GM21390 (cell line): ENCODE measurements around the gene SP6.

Source experiments
- ATAC-seq: cut with Tn5 transposase; IDR thresholded peaks from one replicate; pipeline ENCODE4 v1.9.1; 2021; ENCODE audit not compliant: unreplicated experiment

The SP6 gene

DNA sequence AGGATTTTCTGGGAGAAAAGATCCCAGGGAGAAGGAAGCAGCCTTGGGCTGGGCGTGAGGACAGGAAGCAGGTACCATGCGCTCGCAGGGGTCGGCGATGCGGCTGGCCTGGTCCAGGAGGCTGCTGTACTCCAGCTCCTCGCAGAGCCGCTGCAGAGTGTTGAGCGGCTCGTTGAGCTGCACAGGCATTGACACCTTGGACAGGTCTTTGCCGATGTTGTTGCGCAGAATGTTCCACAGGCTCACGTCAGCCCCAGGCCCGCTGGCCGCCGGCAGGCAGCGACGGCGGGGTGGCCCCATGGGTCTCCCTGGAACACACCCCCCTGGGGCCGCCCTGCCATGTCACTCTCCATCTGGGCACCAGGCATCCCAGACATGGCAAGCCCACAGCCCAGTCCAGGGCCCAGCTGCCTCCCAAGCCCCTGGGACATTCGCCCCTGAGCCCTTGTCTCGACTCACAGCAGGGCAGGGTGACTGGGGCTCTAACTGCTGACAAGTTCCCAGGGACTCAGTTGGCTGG, 37.4 kb downstream of the SP6 start:
- ATAC-seq: no peak

DNA sequence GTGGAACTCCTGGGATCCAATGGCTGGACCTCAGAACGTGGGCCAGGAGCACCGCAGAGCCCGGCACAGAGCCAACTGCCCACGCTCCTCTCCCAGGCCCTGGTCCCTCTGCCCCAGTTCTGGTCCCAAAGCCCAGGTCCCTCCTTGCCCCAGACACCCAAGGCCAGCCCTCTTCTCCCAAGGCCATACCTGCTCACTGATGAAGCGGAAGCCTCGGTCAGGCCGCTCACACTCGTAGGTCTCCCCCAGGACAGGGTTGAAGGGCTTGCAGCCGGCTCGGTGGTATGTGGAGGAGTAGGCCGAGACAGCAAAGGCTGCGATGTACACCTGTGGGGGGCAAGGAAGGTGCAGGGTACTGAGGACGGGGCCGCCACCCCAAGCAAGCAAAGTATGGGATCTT, 37.9 kb downstream of the SP6 start:
- ATAC-seq: no peak

DNA sequence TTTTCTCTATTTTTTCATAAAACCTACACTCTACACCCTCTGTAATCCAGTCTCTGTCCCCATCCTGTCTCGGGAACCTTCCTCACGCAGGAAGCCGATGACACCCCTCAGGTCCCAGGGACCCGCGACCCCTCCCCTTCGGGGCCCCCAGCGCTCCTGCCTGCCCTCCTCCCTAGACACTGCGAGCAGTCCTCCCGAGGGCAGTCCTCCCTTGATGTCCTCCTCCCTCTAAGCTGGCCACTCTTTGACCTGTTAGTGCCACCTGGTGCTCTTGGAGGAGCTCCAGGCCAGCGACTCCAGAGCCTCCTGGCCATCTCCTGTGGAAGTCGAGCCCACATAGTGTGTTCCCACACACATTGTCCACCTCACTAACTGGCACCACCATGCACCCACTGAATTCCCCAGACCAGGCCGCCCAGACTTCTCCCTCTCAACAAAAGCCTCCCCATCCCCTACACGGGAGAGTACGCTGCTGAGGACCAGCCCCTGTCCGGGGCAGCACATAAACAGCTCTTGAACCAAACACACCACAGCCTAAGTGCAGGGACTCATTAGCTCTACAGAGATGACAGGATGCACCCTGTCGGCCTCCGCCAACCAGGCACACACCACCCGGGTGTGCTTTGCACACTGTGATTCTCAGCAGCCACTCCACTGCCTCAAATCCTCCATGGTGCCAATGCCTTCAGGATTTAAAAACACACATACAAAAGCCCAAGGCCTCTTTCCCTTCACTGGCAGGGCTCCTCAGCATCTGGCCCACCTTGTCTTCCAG, 38.6 kb downstream of the SP6 start:
- no peak for ATAC-seq

DNA sequence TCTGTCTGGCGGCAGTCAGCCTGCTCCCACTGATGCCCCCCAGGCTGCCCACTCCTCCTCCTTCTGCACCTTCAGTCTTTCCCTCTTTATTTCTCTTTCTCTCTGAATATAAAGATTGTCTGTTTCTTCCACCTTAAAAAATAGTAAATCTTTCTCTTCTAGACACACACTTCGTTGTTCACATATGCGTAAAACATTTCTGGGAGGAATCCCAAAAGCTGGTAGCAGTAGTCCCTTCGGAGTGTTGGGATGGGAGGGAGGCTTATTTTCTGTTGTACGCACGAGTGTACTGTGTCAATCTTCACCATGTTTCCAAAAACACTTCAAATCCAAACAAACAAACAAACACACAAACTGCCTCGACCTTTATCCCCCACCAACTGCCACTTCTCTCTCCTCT, 39.3 kb downstream of the SP6 start:
- ATAC-seq: no peak

DNA sequence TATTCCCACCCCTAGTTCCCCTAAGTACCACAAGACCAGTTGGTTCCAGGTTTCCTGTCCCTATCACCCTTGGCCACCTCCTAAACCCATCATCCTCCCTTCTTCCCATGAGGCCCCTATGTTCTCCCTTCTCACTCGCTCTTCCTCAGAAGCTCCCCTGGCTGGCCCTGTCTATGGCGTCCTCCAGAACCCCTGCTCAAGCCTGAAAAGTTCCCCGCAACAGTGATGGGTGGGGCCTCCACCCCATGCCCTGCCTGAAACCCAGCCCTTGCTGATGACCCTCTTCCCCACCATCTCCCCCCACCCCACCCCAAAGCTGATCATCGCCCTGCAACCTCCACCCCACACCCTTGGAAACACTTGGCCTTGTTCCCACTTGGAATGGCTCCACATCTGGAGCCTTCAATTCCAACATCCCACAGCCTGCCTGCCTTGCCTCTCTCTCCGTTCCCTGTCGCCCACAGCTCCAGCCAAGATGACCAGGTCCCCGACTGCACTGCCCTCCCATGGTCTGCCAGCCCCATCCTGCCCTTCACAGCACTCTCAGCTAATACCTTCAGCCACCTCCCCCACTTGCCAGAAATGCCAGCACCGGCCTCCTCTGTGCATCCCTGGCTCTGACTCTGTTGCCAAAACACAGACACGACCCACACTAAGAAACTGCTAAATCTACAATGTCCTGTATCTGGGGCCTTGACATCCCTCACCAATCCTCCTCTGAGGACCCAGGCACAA, 39.9 kb downstream of the SP6 start:
- no peak for ATAC-seq

DNA sequence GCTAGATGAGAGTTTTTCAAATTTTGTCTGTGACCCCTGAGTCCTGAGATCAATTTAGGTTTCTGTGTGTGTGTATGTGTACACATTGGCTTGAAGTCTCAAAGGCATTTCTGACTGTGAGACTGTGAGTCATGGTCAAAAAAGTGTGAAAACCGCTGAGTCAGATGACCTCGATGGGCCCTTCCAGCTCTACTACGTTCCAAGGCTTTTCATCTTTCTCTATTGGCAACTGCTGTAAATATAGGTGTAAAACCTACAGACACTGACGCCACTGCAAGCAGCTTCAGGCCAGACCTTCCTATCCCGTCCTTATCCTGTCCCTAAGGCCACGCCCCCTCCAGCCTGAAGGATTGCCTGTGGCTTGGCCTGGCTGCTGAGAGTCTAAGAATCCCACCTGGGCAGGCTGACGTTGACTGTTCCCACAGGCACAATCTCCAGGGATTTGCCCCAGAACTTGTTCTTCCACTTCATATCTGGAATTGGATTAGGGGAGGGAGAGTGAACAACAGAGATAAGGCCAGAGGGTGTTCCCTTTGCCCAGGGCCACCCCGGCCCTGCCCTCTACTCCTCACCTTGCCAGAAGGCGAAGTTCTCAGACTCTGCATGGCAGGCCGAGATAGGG, 40.7 kb downstream of the SP6 start:
- ATAC-seq: no peak

DNA sequence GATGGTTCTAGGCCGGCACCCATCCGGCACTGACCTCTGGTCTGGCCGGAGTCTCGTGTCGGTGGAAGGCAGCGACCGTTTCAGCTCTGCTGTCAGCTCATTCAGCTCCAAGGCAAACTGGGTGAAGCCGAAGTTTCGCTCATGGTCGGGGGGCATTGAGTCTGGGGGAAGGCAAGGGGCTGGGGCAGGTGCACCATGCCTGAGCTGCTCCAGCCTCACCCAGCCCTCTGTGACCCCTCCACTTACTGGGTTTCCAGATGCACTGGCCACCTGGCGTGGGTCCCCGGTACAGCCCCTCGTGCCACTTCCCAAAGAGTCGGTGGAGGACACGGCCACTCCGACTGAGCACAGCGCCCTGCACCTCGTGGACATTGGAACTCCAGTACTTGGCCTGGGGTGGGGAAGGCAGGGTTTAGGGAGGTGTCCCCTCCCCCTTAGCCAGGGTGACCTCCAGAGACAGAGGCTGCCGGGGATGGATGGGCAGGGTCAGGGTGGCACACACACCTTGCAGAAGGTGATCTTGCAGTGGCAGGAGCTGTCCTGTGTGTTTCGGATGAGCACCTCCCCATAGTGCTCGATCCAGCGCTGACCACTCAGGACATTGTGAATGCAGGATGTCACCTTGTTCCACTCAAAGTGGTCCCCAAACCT, 42.0 kb downstream of the SP6 start:
- no peak for ATAC-seq

DNA sequence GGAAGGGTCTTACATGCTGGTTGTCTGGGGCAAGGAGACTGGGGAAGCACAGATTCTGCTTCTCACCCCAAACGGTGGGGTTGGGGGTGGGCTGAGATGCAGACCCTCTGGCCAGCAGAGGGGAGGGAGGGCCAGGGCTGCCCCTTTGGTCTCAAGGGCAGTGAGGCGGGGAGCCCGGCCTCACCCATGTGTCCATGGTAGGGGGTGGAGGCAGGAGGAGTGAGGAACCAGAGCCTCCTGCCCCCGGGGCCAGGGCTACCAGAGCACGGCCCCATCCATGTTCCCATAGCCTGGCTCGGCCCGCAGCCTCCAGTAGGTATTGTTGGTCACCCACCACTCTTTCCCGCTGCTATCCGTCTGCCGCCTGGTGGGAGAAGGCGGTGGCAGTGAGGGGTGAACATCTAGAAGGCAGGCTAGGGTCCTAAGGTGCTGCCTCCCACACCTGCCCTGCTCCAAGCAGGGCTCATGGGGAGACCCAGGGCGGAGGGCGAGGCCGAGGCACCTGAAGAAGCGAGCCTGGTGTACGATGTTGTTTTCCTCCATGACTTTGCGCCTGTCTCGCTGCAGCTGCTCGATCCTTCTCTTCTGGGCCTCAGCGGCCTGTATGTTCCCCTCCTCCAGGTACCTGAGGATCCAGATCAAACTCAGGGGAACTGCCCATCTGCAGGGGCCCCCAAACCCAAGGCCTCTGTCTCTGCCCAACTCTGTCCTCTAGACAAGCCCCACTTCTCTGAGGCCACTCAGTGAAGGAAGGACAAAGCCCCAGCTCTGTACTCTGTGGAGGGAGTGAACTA, 42.7 kb downstream of the SP6 start:
- no peak for ATAC-seq

DNA sequence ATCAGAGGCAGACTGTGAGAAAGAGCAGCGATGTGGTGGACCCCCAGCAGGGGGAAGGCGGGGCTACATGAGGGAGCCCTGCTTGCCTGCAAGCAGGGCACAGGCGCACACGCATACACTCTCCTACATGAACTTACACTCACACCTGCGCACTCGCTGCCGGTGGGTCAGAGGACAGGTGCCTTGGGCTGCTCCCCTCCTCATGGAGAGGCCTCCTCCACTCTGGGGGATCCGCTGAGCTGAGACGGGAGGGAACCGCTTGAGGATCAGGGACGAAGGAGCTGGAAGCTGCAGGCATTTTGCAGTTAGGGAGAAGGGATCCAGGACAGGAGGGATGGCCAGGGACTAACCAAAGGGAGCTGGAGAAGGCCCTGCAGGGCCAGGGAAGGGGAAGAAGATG, 43.5 kb downstream of the SP6 start:
- ATAC-seq: no peak

DNA sequence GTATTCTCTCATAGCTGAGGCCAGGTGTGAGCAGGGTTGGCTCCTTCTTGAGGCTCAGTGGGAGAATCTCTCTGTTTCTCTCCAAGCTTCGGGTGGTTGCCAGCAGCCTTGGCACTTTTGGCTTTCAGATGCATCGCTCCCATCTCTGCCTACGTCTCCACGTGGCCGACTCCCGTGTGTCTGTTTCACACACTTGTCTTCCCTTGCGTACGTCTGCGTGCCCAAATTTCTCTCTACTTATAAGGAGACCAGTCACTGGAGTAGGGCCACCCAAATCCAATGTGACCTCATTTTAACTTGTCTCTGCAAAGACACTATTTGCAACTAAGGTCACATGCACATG, 44.1 kb downstream of the SP6 start:
- no peak for ATAC-seq

DNA sequence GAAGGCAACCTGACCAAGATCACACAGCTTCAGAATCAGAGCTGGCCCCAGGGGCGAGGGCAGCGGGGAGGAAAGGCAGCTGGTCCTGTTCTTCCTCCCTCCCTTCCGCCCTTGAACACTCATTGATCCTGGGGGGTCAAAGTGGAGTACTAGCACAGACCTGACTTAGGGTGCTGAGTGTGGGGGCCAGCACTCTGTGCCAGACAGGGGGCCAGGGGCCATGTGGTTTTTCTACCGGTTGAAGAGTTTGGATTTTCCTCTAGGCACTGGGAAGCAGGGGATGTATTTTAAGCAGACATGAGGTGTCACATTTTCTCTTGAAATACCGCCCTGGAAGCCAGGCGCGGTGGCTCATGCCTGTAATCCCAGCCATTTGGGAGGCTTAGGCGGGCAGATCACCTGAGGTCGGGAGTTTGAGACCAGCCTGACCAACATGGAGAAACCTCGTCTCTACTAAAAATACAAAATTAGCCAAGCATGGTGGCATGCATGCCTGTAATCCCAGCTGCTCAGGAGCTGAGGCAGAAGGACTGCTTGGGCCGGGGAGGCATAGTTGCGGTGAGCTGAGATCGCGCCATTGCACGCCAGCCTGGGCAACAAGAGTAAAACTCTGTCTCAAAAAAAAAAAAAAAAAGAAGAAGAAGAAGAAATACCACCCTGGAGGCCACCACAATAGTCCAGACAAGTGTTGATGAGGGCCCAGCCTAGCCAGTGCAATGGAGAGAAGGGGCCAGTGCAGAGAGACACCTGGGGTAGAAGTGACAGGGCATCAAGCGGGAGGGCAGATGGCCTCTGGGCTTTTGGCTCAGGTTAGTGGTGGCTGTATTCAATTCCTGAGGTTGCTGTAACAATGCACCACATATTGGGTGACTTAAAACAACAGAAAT, 44.7 kb downstream of the SP6 start:
- no peak for ATAC-seq

DNA sequence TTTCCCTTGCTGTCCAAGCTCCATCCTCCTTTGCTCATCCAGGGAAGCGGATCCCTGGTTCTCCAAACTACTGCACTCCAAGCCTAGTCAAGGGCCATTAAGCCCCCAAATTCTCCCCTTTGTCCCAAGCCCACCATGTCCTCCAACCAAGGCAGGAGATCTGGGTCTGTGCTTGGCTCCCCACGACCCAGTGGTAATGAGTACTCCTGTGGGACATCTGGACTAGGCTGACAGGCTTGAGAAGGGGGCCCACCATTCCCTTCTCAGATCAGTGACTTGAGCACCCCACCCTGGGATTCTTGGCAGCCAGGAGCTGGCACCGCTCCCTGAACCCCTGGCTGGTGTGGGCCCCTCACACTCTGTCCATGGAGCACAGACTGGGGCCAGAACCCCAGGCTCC, 46.5 kb downstream of the SP6 start:
- ATAC-seq: no peak

DNA sequence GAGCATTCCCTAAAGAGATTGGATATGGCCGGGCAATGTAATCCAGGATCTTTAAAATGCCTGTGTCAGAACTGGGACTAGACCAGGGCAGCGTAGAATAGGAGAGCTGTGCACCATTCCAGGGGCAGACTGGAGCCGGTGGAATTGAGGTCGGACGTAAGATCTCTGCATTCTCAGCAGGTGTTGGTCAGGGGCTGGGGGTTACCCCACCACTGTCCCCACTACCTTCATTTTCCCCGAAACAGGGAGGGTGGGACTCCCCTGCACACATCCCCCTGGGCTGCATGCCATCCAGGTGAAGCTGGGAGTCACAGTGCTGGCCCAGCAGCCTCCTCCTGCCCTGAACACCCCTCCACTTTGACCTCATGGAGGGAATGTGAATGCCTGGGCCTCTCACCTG, 47.2 kb downstream of the SP6 start:
- no peak for ATAC-seq

DNA sequence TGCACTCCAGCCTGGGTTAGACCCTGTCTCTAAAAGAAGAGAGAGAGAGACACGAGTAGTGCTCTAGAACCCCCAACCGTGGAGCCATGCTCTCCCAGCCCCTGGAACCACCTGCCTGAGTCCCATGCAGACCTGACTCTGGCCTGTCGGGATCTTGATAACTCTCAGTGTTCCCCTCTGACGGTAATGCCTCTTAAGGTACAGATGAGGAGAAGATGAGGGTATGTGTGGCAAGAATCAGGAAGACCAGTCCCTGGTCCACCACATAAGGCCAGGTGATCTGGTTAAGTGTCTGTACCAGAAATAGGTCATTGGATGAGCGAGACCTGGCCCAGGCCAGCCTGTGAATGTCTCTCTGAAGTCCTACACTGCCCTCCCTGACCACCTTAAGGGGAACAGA, 47.8 kb downstream of the SP6 start:
- no peak for ATAC-seq

DNA sequence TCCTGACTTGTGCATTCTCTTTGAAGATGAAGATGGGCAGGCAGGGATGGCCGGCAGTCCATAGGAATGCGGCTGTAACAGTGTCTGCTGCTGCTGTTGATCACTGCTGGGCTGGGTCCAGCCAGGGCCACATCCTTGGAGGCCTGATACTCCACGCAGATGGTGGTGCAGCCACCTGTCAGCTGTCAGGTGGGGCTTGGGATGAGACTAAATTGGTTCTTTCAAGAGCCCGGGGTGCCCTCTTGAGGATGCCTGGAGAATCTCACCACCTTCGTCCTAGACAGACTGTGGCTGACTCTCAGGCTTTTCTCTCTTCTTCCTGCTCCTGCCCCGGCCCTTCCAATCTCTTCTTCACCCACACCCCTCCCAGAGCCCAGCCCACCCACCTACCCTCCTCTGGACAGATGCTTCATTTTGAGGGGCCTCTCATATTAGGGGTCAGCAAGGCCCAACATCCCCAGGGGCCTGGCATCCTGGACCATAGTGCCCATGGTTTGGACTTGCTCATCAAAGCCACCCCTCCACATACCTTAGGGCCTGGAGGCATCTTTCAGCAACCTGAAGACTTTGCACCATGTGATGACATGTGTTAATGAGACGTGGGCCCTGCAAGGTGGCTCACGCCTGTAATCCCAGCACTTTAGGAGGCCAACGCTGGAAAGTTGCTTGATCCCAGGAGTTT, 48.5 kb downstream of the SP6 start:
- no peak for ATAC-seq

DNA sequence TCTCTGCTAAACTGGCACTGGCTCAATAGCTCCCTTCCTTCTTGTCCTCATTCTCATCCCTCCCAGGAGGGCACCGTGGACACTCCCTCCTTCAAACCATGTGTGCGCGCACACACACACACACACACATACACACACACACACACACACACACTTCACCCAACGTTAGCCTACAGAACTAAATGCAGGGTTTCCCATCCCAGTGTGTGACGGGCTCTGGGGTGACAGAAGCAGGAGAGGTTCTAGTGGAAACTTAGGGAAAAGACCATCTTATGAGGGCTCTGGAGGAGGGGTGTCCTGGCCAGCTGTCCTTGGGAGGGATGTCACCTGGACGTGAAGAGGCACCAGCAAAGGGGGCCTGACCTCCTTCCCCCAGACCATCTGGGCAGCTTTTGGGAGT, 49.1 kb downstream of the SP6 start:
- ATAC-seq: no peak

DNA sequence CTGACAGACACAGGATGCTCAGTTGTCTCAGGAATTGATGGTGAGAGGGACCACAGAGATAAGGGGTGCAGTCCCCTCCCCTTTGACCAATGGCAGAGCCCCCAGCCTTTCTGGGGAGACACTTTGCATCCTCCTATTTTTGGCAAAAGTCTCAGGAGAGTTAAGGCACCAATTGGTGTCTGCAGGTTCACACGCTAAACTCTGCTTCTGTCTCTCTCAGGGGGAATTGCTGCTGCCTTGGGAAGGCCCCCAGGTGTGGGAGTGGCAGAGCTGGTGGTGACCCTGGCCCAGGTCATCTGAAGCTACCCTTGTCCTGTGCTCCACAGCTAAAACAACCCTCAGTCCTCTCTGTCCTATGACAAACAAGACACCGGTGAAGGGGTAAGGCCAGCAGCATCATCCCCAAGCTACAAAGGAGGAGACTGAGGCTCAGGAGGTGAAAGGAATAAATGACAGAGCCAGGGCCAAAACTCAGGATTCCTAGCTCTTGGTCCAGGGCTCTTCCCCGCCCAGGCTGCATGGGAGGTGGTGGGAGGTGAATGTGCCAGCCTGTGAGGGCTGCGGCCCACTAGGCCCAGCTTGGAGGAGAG, 49.7 kb downstream of the SP6 start:
- no peak for ATAC-seq

DNA sequence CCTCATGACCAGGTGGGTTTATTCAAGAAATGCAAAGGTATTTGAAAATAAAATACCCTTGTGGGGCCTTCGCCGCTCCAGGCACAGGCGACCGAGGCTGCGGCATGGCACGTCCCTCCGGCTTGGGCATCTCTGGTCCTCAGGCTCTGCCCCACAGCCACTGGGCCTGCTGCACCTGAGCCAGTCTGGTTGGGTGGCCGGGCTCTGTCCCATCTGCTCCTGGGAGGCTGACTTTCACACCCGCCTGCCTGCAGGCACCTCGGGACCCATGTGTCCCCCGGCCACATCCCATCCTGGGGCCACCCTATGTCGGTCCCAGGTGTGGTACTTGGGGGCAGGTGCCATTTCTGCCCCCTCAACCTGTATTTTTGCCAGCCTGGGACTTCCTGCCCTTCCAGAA, 50.3 kb downstream of the SP6 start:
- ATAC-seq: no peak

DNA sequence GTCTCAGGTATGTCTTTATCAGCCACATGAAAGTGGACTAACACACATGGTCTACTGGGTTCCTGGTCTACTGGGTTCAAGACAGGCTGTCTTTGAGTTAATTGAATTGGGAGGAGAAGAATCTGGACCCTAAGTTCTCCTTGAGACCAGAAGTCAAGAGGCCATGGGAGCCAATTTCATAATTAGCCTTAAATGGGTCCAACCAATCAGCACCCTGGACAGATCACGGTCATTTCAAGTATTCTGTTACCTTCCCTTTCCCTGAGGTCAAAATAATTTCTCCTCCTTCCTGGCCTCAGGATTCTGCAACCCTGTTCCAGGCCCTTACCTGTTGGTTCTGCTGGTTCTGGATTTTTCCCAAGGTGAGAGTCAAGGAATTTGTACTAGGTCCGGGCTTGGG, 53.2 kb downstream of the SP6 start:
- ATAC-seq: no peak
